Muscle layer of duodenum (tissue), 2 donors: Measurements from ENCODE around the gene KRT27.
"Not testable (repeated sequence)": the region's sequence is repeated elsewhere in the genome, so short reads cannot be mapped to it uniquely, and the experiment has no call there.

Experiments
- H3K27ac ChIP-seq: one replicate; pipeline ENCODE4 v1.7.0; 2013; ENCODE audit warnings: mild to moderate bottlenecking, low read length
- H3K27me3 ChIP-seq: one replicate; pipeline ENCODE4 v1.7.0; 2013; ENCODE audit warnings: low read depth, mild to moderate bottlenecking, control low read depth, low read length
- H3K36me3 ChIP-seq, 2 donors: one replicate each; pipeline ENCODE4 v1.7.0; 2013; ENCODE audit warnings: low read length in 2 of 2, control low read depth in 1 of 2, mild to moderate bottlenecking in 1 of 2; ENCODE audit not compliant: insufficient read depth in 2 of 2, control insufficient read depth in 1 of 2
- H3K4me1 ChIP-seq, 2 donors: one replicate each; pipeline ENCODE4 v1.7.0; 2013; ENCODE audit warnings: low read length in 2 of 2, mild to moderate bottlenecking in 2 of 2, control low read depth in 1 of 2, moderate library complexity in 1 of 2; ENCODE audit not compliant: insufficient read depth in 2 of 2, control insufficient read depth in 1 of 2
- H3K4me3 ChIP-seq, 2 donors: one replicate each; pipeline ENCODE4 v1.7.0; 2013; ENCODE audit warnings: low read length in 2 of 2, low read depth in 1 of 2, mild to moderate bottlenecking in 1 of 2
- H3K9me3 ChIP-seq, 2 donors: one replicate each; pipeline ENCODE4 v1.7.0; 2013; ENCODE audit warnings: low read length in 2 of 2, control low read depth in 1 of 2, mild to moderate bottlenecking in 1 of 2; ENCODE audit not compliant: control insufficient read depth in 1 of 2
- donor health status: healthy.

The KRT27 gene

GRCh38 chr17:40750391-40750790 lies 32.0 kb downstream of the KRT27 start:
- no peaks in the 10 kb centered on the region for H3K9me3 ChIP-seq
- H3K4me3 ChIP-seq = no peak overlapping the region
- H3K27ac ChIP-seq = no peak overlapping the region
- no peaks in the 10 kb centered on the region for H3K4me1 ChIP-seq
- H3K36me3 ChIP-seq = no peaks in the 10 kb centered on the region
- H3K27me3 ChIP-seq = no peaks in the 10 kb centered on the region

- not testable (repeated sequence) for H3K36me3 ChIP-seq, H3K27me3 ChIP-seq, H3K27ac ChIP-seq, H3K4me3 ChIP-seq, H3K9me3 ChIP-seq, H3K4me1 ChIP-seq
Measured at GRCh38 chr17:40748666-40749065, 33.7 kb downstream of the KRT27 start.

DNA sequence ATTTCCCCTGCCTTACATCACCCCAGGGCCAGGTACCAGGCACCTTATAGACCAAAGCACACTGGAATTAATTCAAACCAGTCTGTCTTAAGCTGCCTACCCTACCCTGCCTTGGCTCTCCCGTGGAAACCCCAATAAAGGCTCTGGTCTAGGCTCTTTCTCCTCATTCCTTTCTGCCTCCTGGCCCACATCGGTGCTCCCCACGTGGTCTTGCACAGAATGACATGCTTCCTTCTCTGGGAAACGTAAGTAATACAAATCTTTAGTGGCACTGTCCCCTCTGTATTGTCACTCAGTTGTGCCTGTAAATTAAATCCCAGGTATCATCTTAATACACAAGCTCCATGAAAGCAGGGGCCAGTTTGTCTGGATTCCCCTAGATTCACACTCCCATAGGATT lies 43.8 kb downstream of the KRT27 start:
- Histone ChIP-seq H3K9me3 (no peaks in the 10 kb centered on the region), H3K36me3 (no peaks in the 10 kb centered on the region), H3K27ac (no peak overlapping the region), H3K4me1 (no peaks in the 10 kb centered on the region), H3K4me3 (no peak overlapping the region), H3K27me3 (no peaks in the 10 kb centered on the region)

DNA sequence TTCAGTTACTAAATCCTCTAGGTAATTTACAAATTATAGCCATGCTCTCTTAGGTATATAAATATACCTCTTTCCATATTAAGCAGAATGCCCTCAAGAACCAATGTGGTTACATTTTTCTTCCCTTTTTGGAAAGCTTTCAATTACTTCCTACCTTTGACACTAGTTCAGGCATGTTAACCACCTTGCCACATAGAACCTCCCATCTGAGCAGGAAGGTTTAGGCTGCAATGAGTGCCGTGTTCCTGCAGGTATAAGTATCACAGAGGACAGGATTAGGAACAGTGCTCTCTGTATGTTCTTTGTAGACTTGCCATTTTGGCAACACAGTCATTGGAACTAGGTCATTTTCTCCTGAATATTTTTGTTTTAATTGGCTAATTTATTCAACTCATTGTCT lies 47.3 kb downstream of the KRT27 start:
- H3K36me3 ChIP-seq = no peaks in the 10 kb centered on the region
- H3K9me3 ChIP-seq = no peaks in the 10 kb centered on the region
- no peak overlapping the region for H3K27ac ChIP-seq
- no peak overlapping the region for H3K4me3 ChIP-seq
- H3K27me3 ChIP-seq = no peaks in the 10 kb centered on the region
- no peaks in the 10 kb centered on the region for H3K4me1 ChIP-seq

GRCh38 chr17:40734018-40734417 lies 48.3 kb downstream of the KRT27 start:
- H3K27ac ChIP-seq = no peak overlapping the region
- H3K27me3 ChIP-seq = no peaks in the 10 kb centered on the region
- H3K36me3 ChIP-seq = no peaks in the 10 kb centered on the region
- H3K4me3 ChIP-seq = no peak overlapping the region
- H3K9me3 ChIP-seq = no peaks in the 10 kb centered on the region
- H3K4me1 ChIP-seq = no peaks in the 10 kb centered on the region

GRCh38 chr17:40730970-40731369 lies 51.4 kb downstream of the KRT27 start:
- H3K27me3 ChIP-seq = no peaks in the 10 kb centered on the region
- H3K27ac ChIP-seq = no peak overlapping the region
- no peaks in the 10 kb centered on the region for H3K9me3 ChIP-seq
- H3K4me1 ChIP-seq = no peaks in the 10 kb centered on the region
- H3K36me3 ChIP-seq = no peaks in the 10 kb centered on the region
- H3K4me3 ChIP-seq = no peak overlapping the region

GRCh38 chr17:40727447-40728231 lies 54.7 kb downstream of the KRT27 start:
- Histone ChIP-seq H3K9me3 (no peaks in the 10 kb centered on the region), H3K4me1 (no peaks in the 10 kb centered on the region), H3K36me3 (no peaks in the 10 kb centered on the region), H3K4me3 (no peak overlapping the region), H3K27ac (no peak overlapping the region), H3K27me3 (no peaks in the 10 kb centered on the region)

GRCh38 chr17:40726919-40727318 lies 55.4 kb downstream of the KRT27 start:
- Histone ChIP-seq H3K4me3 (no peak overlapping the region), H3K4me1 (no peaks in the 10 kb centered on the region), H3K9me3 (no peaks in the 10 kb centered on the region), H3K36me3 (no peaks in the 10 kb centered on the region), H3K27me3 (no peaks in the 10 kb centered on the region), H3K27ac (no peak overlapping the region)
